NCI-H2081 treated with DMSO at 0.1 percent for 48 hours (cell line): ENCODE measurements around the gene BEX5.
"Not testable (repeated sequence)": the region's sequence is repeated elsewhere in the genome, so short reads cannot be mapped to it uniquely, and the experiment has no call there.

ENCODE experiments used
- DNase-seq: peaks from one replicate; lab custom pipeline; 2025; lab: John Stamatoyannopoulos, UW

BEX5 gene

DNA sequence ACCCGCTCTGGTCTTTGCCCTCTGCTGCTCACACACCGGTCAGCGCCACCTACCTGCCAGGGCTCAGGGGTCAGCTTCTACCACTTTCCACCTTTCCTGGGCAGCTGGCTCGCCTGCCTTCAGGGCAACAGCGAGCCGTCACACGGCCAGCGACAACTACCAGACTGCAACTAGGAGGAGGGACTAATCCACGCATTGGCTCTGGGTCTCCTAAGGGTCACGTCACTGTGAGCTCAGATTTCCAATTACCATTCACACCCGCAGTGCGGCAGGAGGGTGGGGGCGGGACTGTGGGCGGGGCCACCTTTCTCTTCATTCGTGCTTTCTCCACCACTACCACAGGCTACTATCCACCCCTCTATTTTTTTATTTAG, at the start of gene BEX5:
TSS of gene BEX5 (minus strand) at position 172 of the 374 bp plus-strand sequence. CDS start 1,712 bp downstream, outside the sequence.
- DNase-seq = no peak

DNA sequence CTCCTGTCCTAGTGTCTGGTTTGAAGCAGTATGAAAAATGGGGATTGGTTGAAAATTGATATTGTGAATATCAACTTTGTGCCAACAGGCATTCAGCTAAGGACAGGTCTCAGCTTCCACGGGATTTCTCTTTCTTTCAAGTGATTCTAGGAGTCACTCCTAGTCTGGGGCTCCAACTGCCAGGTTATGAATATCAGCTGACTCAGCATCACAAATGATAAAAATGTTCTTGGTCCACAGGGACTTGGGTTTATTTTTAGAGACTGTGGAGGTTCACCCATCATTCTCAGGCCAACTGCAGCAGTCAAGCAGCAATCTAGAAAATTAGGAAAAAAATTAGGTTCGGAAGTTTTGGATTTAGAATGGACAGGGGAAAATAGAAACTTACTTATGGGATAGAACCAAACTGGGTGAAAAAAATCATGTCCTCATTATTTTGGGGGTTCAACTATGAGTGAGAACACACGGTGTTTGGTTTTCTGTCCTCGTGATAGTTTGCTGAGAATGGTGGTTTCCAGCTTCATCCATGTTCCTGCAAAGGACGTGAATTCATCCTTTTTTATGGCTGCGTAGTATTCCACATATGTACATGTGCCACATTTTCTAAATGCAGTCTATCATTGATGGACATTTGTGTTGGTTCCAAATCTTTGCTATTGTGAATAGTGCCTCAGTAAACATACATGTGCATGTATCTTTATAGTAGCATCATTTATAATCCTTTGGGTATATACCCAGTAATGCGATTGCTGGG, 30.4 kb upstream of the BEX5 start:
- no peak for DNase-seq

DNA sequence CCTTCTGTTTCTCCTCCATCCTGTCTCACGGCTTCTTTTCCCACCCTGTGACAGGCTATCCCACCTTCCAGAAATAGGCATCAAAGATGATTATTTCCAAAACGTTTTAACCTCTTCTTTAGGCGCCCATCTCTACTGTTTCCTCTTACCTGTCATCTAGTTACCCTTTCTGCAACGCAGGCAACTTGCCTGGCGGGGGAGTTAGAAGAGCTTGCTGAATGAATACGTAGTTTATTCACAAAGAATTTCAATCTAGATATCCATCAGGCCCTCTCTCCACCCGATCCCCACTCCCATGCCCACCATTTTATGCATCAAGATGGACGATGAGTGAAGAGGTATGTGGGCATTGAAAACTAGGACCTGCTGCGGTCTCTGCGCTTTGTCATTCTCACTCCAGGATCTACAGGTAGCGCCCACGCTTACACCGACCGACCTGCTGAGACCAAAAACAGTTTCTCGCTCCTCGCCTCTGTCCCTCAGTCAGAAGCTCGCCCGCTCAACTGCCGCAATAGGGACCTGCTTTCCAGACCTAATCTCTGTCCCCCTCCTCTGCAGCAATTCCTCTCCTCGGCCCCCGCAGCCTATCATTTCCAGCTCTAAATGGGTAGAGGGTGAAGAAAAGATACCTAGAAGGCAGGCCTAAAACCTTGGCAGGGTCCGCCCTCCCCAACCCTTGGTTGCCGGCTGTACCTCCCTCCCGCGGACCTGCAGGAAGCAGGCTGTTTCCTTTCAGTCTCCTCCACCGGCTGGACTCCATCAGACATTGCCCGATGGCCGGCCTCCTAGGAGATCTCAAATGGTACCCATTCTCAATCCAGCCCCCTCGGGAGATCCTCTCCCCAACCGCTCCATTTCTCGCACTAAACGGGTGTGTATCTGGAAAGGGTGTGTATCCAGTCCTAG, 624 bp downstream of the BEX5 start:
- no peak for DNase-seq

DNA sequence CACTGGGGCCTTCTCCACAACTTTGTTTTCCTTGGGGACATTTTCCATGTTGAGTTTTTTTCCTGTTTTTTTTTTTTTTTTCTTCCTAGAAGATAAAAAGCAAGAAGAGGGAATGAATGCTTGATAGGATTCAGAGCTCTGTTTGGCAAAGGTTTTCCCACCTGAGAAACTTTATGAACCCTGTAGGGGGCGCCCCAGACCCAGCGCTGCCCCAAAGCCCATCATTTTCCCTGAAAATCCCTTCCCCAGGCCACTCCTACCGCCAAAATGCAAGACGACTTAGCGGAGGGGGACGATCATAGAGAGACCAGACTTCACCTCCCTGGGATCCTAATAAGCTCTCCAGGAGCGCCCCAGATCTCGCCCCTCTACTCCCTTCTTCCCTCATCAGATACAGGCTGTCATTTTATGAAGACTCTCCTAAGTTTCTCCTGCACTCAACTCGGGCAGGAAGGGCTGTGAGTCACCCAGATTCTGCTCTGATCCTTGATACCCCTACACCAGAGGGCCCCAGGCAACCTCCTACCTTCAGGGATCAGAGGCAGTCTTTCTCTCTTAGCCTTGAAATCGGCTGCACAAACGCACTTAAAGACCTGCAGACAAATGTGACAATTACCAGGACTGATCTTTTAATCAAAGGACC, 1.4 kb downstream of the BEX5 start:
- no peak for DNase-seq

DNA sequence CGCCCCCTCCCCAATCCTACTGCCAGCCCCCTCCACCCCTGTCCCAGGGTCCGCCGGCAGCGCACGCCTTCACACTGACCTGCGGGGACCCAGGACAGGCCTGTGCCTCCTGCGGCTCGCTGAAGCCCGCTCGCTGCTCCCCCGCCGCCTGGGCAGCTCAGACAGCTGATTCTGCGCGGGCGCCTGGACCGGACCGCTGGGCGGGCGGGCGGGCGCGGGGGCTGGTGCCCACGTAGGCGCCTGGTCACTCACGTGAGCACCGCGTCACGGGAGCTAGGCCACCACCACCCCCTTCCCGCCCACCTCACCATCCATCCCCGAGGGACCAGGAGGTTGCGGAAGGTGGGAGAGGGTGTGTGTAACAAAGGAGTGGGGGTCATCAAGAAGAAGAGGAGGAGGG, 13.5 kb downstream of the BEX5 start, which contains the start of gene TCEAL6:
TSS of gene TCEAL6 (minus strand) at position 208 of the 400 bp plus-strand sequence.
- not testable (repeated sequence) for DNase-seq

DNA sequence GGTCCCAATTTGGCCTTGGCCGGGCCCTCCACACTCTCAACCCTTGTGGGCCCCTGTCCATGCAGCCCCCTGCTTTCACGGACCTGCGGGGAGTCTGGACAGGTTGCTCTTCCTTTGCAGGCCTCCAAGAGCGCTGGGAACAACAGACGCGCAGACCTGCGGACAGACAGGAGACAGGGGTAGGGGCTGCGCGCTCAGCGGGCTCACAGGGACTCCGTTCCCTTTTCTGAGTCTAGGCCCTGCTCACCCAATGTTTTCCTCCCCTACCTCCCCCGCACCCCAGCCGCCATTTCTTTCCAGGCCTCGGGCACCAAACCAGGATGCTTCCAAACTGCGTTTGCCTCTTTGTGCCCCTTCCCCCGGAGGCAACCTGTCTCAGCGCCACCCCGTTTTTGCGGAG, 14.1 kb downstream of the BEX5 start:
- not testable (repeated sequence) for DNase-seq

DNA sequence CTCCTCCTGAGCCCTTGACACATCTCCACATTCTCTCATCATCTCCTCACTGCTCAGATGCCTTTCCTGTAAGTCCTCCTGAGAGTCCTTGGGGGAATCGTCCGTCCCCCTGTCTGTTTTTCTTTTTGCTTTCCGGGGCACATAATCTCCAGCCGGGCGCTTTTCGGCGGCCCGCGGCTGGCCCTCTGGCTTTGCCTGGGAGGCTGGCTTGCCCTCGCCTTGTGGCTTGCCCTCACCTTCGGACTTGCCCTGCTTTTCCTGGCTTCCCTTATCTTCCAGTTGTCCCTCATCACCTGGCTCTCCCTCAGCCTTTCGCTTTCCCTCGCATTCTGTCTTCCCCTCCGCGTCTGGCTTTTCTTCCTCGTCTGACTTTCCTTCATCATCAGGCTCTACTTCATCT, 14.9 kb downstream of the BEX5 start:
- not testable (repeated sequence) for DNase-seq

DNA sequence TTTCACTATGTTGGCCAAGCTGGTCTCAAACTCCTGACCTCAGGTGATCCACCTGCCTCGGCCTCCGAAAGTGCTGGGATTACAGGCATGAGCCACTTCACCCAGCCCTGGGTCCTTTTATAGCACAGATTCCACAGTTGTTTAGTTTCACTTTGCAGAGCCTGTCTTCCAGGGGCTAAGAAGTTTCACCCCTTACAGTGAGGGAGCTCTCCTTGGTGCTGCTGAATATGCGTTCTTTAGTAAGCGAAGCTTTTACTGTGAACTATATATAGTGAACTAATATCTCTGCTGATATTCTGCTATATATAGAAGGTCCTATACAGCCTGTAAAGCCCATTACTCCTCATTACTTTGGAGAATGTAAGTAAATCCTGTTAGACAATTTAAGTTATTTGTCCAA, 17.7 kb downstream of the BEX5 start:
- DNase-seq = no peak

DNA sequence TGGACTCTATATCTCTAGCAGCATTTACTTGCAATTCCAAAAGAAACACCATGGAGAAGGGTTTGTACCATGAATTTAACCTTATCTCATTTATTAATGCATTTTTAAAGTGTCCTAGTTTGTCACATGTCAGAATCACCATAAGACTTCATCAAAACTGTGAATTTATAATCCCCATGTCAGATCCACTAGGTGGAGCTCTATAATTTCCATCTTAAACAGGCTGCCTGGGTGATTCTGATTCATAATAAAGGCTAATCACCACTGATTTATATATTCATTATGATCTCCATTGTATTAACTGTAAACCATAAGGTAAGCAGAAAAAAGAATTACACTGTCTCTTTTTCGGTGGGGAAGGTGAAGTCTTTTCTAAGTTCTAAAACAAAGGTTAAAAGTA, 26.3 kb downstream of the BEX5 start:
- no peak for DNase-seq

DNA sequence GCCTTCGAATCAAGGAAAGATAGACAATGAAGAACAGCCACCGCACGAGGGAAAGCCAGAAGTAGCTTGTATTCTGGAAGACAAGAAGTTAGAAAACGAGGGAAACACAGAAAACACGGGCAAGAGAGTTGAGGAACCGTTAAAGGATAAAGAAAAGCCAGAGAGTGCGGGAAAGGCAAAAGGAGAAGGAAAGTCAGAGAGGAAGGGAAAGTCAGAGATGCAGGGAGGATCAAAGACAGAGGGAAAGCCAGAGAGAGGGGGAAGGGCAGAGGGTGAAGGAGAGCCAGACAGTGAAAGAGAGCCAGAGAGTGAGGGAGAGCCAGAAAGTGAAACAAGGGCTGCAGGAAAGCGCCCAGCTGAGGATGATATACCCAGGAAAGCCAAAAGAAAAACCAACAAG, 28.9 kb downstream of the BEX5 start:
- no peak for DNase-seq

DNA sequence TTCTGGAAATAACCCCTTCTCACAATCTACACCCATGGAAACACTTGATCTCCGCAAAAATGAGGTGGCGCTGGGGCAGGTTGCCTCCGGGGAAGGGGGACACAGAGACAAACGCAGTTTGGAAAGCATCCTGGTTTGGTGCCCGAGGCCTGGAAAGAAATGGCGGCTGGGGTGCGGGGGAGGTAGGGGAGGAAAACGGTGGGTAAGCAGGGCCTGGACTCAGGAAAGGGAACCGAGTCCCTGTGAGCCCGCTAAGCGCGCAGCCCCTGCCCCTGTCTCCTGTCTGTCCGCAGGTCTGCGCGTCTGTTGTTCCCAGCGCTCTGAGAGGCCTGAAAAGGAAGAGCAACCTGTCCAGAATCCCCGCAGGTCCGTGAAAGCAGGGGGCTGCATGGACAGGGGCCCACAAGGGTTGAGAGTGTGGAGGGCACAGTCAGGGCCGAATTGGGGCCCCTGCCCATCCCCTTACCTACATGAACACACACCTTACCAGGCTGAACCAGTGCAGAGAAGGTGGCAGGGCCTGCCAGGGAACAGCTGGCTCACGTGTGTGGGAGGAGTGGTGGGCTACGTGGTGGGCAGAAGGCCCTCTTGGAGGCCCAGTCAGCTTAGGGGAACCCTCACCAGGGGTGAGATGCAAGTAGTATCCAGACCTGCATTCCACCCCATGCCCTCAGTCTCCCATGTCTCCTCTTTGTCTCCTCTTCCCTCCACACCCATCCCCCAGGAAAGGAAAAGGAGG, 29.5 kb downstream of the BEX5 start:
- DNase-seq = not testable (repeated sequence)

DNA sequence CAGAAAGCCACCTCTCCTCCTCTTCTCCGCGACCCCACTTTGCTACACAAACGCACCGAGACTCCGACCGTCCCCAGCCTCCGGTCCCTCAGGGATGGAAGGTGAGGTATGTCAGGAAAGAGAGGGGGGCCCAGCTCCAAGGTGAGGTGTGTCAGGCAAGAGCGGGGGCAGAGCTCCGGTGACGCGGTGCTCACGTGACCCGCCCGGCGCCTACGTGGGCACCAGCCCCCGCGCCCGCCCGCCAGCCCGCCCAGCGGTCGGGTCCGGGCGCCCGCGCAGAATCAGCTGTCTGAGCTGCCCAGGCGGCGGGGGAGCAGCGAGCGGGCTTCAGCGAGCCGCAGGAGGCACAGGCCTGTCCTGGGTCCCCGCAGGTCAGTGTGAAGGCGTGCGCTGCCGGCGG, 30.3 kb downstream of the BEX5 start, which contains the start of gene TCEAL2:
TSS of gene TCEAL2 (plus strand) at position 244 of the 400 bp plus-strand sequence. CDS start 1,152 bp downstream, outside the sequence.
- DNase-seq = not testable (repeated sequence)

DNA sequence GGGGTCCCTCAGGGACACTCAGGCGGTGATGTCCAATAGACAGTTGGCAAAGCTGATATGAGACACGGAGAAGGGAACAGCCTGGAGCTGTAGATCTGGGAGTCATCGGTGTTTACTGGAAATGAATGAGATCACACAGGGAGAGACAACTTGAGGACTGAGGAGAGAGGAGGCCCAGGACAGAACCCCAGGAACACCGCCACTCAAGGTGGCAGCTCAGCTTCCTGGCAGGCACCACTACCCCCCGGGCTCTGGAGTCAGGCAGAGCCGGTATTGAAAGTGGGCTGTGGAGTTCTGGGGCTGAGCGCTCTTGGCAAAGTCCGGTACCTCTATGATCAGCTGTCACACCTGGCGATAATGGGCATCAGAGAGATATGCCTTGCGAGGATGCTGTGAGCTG, 30.8 kb downstream of the BEX5 start:
- not testable (repeated sequence) for DNase-seq

DNA sequence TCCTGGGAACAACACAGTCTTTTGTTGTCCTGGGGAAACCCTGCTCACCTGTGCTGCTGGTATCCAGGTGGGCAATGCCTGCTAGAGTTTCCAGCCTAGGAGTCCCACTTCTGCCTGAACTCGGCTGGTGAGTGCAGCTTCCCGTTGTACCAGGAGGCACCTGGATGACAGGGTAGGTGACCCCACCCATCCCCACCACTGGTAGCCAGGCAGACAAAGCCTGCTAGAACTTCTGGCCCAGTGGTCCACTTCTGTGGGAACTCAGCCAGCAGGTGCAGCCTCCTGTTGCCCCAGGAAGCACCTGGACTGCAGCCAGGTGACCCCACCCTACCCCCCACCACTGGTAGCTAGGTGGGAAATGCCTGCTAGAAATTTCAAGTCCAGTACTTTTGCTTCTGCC, 40.0 kb downstream of the BEX5 start:
- DNase-seq = no peak

DNA sequence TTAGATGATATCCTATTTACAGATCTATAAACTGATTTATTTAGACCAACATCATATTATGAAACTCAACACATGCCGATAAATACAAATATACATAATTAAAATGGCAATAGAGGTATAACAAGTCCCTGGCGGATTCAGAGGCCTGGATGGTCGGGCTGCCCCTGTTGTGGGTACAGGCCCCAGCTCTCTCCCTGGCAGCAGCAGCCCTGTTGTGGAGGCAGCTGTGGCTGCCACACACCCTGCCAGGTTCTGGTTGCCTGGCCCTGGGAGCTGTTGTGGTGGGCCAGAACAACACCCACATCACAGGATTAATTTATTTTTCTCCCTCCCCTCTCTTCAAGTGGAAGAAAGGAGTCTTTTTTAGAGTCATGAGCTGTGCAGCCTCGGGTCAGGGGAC, 42.4 kb downstream of the BEX5 start:
- no peak for DNase-seq
